Cardiac fibroblast (primary cell): ENCODE data around the gene FFAR3.

Experiments used
- DNase-seq, 2 donors: peaks; one replicate each; pipeline versions ENCODE4 v3.0.0 to v3.0.0-alpha.2; 2010; ENCODE audit warnings: low read depth in 2 of 2
- H3K4me3 ChIP-seq, 2 donors: replicated peaks in 1 of 2; 1 replicate in 1 of 2; 2 replicates in 1 of 2; pipeline ENCODE4 v1.5.1; 2011; ENCODE audit warnings: low read depth in 2 of 2, low read length in 2 of 2, mild to moderate bottlenecking in 2 of 2, moderate library complexity in 1 of 2
- CTCF ChIP-seq: IDR thresholded peaks from one replicate; pipeline ENCODE4 v1.5.1; 2011; ENCODE audit warnings: low read depth, mild to moderate bottlenecking, low read length, inconsistent platforms

Gene FFAR3

GRCh38 chr19:35344511-35345031 lies 13.7 kb upstream of the FFAR3 start:
- no peak for TF ChIP-seq CTCF
- DNase-seq = no peak

GRCh38 chr19:35345671-35346111 lies 12.6 kb upstream of the FFAR3 start:
- H3K4me3 ChIP-seq = no peak overlapping the region
- no peak for TF ChIP-seq CTCF
- no peak for DNase-seq

More at GRCh38 chr19:35344511-35345031, 13.7 kb upstream of the FFAR3 start:
- no peak overlapping the region for H3K4me3 ChIP-seq

GRCh38 chr19:35346193-35347052 lies 11.8 kb upstream of the FFAR3 start:
- no peak for DNase-seq
- TF ChIP-seq CTCF = no peak
- H3K4me3 ChIP-seq = no peak overlapping the region

- H3K4me3 ChIP-seq = no peak within 1 kb of the TSS
- TF ChIP-seq CTCF = no peak
- DNase-seq = no peak
These were observed 10.9 kb upstream of the FFAR3 start, which contains the start of gene FFAR1 for GRCh38 chr19:35347171-35347929. Gene FFAR1, plus strand, starts transcription at chr19:35347902. Its CDS starts 3,650 bp downstream, at chr19:35351552.

- DNase-seq = no peak
- TF ChIP-seq CTCF = no peak
- no peak overlapping the region for H3K4me3 ChIP-seq
These were observed 10.3 kb upstream of the FFAR3 start for GRCh38 chr19:35347930-35348298.

GRCh38 chr19:35348911-35349611 lies 9.2 kb upstream of the FFAR3 start:
- DNase-seq = no peak
- TF ChIP-seq CTCF = no peak
- no peak overlapping the region for H3K4me3 ChIP-seq
